ENCODE measurements around the gene RASGRP2.

RASGRP2 gene

DNA sequence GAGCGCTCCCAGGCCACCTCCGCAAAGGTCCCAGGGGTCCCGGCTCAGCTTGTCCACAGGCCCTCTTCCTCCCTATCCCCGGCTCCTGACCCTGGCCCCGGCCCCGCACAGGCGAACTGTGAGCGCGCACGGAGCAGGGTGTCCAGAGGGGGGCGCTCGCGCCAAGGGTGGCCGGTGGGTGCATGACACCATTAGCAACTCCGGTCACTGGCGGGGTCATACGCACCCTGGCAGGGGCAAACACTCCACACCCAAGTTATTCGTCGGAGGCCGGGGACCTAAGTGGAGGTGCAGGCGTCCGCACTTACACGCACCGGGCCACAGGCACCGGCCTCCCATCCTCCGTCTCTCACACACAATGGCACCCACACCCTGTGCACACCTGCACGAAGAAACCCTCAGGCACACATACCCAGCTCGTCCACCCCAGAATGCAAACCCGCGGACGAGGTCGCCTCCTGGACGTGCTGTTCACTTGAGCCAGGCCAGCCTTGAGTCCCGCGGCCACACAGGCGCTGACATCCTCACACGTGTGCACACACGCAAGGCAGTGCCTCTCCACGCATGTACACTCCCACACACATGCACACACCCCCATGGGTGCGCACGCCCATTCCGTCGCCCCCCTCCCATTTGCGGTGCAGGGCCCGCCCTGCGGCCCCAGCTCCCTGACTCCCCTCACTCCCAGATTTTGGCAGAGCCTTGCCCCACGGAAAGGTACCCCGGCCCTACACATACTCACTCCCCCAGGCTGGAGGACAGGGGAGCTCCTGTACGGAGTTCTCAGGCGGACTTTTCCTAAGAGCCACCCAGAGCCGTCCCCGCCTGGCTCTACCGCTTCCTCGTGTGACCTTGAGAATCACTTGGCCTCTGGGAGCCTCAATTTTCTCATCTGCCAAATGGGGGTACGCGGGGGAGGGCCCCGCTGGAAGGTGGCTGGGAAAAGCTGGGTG lies at the start of gene RASGRP2:
Gene RASGRP2 (minus strand): TSS at position 552 of the 953 bp plus-strand sequence. CDS start 1,276 bp downstream, outside the sequence.
- DNase-seq (ENCODE audit: low read depth): peak; percentile 72

DNA sequence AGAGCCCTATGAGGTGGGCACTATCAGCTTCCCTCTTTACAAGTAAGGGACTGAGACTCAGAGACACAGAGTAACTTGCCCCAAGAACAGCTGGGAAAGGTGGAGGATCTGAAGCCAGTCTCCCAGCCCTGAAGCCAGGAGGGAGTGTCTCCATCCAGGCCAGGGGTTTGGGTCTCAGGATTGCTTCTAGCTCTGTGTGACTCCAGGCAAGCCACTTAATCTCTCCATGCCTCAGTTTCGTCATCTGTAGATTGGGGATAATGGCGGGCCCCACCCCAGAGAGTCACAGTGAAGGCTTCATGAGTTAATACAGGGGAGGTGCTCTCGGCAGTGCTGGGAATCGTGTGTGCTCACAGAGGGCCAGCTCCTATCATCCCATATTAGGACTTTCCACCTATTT lies 48.5 kb upstream of the RASGRP2 start:
- no peak for DNase-seq (ENCODE audit: low read depth)

DNA sequence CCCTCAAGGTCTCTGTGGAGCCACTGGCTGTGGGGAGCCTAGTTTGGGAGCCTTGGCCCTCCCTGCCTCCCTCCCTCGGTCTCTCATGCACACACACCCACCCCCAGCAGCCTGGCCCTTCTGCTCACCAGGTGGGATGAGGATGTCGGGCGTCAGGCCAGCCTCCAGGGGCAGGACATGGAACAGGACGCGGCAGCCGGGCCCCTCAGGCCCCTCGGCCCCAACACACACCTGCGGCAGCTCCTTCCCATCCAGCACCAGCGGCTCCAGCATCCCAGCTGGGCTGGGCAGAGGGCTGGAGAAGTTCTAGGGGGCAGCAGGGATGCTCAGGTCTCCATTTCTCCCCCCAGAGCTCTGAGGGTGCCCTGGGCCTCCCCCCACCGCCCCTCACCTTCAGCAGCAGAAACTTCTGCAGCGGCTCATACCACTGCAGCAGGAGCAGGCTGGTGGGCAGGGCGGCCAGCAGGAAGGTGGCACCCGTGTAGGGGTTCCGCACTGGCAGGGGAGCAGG lies 47.9 kb upstream of the RASGRP2 start:
- DNase-seq (ENCODE audit: low read depth): no peak

DNA sequence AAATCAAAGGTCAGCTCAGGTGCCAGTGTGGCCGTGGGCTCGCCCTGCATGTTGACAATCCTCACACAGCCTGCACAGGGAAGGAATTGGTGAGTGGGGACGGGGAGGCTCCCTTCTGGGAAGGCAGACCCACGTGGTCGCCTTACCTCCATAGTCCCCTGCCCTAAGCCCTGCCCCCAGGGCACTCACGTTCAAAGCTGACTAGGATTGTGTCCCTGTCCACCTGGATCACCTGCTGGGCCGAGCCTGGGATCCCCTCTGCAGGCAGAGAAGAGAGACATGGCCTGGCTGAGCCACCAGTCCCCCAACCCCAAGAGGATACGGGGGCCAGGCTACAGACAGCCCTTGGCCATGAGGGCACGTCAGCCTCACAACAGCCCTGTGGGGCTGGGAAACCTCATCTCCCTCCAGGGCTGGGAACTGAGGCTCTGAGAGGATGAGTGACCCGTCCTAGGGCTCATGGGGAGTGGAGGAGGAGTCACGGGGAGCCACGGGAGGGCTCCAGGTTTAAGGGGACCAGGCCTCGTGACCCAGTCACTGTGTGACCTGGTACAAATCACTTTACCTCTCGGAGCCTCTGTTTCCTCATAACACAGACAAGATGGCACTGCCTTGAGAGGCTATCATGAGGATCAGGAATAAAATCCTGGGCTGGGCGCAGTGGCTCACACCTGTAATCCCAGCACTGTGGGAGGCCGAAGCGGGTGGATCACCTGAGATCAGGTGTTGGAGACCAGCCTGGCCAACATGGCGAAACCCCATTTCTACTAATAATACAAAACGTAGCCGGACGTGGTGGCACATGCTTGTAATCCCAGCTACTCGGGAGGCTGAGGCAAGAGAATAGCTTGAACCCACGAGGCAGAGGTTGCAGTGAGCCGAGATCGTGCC lies 46.5 kb upstream of the RASGRP2 start:
- no peak for DNase-seq (ENCODE audit: low read depth)

DNA sequence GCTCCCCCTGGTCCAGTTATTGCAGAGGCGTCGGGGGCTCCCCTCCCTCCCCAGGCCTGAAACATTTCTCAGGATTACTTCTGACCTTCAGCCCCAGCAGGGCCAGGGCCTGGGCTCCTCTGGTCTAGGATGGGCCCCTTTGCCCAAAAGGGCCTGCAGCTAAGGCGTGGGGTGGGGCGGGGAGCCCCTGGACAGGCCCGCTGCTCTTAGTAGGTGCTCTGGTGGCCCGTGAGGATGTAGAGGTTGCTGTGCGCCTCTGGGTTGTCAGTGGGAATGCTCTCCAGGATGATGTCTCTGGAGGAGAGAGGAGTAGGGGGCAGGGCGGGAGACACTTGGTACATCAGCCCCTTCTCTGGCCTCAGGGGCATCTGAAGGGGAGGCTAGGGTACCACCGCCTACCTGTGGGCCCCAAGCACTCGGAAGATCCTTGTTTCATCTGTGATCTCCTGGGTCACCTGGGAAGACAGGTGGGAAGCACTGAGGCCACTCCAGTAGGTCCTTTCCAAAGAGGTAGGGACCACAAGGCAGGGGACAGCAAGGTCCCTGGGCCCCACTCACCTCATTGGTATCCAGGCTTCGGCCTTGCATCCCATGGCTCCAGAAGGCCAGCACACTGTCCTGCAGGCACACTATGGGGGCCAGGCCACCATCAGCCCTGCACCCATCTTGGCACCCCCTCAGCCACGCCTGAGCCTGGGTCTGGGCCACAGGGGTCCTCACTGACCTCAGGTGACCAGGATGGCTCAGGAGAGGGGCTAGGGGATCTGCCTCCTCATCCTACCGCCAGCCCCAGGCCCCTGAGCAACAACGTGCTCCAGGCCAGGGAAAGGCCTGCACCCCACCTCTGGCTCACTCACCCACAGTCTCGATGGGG lies 45.6 kb upstream of the RASGRP2 start:
- no peak for DNase-seq (ENCODE audit: low read depth)

DNA sequence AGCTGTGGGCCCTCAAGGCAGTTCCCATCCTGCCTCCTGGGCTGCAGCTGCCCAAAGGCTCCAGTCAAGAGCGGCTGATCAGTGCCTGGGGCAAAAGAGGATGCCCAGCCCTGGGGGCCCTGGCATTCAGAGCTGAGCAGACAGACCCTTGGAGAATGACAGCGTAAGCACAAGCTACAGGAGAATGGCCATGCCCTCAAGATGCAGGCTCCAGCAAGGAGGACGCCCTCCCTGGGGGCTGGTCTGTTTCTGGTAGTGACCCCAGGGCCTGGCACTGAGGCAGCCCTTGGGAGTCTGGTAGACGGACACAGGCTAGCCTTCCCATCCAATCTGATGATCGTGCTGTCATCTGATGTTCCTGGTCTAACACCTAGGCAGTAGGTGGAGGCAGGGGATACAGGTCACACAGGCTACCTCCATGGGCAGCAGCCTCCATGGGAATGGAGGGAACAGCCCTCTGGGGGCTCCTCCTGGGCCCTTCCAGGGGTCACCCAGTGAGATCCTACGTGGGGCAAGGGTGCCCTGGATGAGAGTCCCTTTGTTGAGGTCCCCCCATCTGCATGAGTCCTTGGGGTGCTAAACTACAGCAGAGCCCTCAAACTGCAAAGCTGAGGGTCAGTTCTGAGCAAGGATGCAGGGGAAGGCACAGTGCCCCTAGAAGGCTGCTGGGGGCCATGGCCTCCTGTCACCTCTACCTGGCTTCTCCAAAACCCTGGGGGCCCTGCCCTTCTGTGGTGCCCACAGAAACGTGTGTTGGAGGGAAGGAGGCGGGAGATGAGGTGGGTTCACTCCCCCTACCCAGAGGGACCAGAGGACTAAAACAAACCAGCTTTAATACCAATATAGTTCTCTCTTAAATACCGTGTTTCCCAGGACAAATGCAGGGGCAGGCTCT lies 44.6 kb upstream of the RASGRP2 start:
- no peak for DNase-seq (ENCODE audit: low read depth)

DNA sequence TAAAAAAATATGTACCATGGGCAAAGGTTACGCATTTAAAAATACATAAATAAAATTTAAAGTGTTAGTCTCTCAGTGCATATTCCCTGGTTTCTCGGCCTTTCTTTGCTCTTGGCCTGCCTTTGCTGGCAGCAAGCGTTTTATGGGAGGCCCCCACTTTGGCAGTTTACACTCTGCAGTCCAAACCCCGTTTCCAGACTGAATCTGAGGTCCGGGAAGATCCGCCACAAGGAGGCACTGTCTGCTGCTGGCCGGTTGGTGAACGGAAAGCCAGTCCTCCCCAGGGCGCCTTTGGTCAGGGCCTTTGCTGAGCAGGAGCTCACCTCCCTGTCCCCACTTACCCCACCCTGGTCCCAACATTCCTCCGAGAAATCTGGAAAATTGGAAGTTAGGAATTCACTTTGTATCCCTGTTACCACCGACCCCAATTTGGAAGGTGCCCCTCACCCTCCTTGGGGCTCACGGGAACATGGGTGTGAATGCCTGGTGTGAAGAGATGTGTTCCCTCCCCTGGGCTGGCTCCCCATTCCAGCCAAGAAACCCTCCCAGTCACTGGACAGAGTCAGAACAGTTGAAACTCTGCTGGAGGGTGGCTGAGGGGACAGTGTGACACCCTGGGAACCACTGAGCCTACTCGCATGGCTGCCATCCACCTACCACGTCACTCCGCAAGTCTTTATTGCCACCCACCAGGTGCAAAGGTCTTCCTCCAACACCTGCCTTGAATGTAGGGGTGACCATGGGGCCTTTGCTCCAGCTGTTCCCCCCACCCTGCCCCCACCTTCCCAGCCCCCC lies 43.8 kb upstream of the RASGRP2 start:
- DNase-seq (ENCODE audit: low read depth): no peak

DNA sequence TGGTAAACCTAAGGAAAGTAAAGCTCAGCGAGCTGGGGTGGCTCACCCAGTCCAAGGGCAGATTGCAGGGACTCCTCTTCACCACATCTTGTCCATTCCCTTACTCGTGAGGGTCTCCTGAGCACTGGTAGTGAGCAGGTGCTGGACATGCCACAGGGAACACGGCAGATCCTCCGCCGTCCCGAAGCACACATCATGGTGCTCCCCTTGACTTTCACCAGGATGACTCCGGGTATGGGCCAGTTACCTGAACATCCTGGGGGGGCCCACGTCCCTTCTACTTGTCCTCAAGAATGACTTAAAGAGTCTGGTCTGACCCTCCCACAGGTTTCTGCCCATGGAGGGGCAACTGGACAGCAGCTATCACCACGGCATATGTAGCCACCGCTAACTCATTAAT lies 42.4 kb upstream of the RASGRP2 start:
- DNase-seq (ENCODE audit: low read depth): no peak

DNA sequence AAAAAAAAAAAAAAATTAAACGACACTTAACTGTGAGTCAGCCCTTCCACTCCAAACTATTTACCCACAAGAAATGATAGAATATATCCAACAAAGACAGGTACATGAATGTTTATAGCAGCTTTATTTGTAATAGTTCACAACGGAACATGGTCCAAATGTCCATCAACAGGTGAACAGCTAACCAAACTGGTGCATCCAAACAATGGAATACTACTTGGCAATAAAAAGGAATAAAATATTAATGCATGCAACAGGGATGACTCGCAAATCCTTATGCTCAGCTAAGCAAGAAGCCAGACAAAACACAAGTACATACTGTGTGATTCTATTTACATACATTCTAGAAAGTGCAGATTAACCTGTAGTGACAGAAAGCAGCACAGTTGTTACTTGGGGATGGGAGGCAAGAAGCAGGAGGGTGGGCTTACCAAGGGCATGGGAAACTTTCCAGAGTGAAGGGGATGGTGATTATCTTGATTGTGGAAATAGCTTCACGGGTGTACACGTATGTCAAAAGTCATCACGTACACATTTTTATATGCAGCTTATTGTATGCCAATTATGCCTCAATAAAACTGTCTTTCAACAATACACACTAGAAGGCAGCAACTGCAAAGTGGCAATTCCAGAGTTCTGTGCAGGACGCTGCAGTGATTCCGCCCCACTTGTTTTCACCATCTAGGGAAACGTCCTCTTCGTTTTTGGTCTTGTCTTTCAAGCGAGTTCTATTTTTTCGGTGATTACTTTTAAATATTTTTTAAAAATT lies 41.1 kb upstream of the RASGRP2 start:
- DNase-seq (ENCODE audit: low read depth): no peak

DNA sequence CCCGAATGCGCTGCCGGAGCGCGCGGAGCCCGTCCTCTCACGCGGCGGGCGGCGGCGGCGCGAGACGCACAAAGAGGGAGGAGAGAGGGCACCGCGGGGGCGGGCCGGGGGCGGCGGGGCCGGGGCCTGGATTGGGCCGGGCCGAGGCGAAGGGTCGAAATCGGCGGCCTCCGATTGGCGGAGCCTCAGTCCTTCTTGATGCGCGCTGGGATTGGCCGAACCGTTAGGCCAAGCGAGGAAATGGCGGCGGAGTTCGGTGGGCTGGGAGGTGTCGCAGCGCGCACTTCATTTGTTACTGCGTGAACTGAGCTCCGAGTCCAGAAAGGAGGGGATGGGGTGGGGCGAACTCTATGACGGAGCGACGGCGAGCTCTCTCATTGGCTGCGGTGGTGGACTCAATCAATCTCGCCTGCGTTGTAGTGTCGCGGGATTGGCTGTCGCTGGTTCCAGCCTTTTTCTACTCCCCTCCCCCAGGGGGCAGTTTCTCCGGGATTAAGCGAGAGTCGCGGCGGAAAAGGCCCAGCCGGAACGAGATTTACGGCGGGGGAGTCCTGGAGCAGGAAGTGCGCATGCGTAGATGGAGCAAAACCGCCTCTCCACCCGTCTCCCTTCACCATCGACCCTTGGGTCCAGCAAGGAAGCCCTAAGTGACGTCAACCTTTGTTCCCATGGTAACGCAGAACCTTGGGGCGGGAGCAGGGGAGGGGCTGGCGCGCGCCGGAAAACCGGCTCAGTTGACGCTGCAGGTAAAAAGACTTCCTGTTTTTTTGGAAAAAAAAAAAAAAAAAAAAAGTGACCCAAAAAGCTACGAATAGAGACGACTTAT lies 34.7 kb upstream of the RASGRP2 start, which contains the start of gene SF1:
Gene SF1 (minus strand): TSS at position 70 of the 826 bp plus-strand sequence. CDS start 150 bp downstream, outside the sequence.
- peak; percentile 98 for DNase-seq (ENCODE audit: low read depth)

DNA sequence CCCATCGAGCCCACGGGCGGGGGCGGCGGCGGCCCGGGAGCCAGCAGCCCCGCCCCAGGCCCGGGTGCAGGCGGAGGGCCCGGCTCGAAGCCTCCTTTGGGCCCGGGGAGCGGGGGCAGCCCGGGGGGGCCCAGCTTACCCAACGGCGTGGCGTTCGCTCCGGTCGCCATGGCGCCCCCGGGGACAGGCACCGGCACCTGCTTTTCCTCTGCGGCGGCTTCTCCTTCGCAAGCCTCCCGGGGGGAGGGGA lies 34.2 kb upstream of the RASGRP2 start:
- DNase-seq (ENCODE audit: low read depth): no peak

DNA sequence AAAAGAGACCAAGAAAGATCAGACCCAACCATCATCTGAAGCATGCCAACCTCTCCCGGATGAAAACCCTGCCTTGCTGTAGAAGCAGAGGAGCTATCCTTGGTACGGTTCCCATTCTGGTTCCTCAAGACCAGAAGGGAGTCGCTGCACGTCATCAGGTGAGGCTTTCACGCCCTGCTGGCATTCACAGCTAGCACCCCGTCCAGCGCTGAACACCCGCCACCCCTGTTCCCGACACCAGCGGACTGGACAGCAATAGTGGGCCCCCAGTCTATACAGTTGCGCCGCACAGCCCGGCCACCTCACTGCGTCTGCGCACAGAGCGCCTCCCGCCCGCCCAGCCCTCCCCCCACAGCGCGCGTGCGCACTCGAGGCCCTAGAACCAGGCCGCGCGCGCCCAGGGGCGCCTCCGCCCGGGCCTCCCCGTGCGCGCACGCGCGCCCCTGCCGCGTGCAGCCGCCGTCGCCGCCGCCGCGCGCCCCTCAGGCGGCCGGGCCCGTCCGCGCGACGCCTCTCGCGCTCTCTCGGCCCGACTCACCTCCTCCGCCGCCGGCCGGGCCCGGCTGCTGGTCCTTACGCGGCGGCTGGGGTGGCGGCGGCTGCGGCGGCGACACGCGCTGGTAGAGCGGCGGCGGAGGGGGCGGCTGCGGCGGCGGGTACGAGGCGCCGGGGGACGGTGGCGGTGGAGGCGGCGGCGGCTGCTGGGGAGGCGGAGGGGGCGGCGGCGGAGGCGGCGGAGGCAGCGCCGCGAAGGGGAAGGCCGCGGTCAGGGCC lies 33.7 kb upstream of the RASGRP2 start:
- peak; percentile 76 for DNase-seq (ENCODE audit: low read depth)

DNA sequence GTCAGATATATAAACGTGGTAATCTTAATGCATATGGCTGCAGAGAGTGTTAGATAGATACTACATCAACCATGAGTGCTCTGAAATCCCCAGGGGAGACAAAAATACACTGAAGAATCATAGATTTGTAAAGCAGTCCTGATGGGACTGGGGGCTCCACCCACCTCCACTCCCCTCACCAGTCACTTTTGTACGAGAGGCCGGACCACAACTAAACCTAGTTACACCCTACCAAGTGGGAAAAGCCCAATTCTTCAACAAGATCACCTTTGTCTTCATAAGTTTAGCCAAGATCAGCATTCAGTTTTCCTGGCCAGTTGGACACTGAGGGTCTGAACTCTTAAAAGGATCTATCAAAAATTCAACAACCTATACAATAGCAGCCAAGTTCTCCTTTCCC lies 32.9 kb upstream of the RASGRP2 start:
- no peak for DNase-seq (ENCODE audit: low read depth)

DNA sequence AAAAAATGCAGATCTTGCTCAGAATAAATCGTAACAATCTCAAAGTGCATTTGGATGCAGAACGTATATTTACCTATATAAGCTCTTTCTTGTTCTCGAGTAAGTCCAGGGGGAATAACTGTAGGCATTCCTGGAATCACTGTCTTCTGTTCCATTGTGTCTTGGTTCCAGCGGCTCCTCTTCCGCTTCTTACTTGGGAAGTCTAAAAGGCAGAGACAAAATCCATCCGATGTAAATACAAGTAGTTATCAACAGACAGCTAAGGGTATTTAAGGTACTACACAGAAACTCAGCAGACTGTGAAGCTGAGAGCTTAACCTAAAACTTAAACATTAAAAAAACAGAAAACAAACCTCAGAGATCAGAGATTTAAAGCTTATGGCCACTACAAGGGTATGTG lies 32.5 kb upstream of the RASGRP2 start:
- no peak for DNase-seq (ENCODE audit: low read depth)

DNA sequence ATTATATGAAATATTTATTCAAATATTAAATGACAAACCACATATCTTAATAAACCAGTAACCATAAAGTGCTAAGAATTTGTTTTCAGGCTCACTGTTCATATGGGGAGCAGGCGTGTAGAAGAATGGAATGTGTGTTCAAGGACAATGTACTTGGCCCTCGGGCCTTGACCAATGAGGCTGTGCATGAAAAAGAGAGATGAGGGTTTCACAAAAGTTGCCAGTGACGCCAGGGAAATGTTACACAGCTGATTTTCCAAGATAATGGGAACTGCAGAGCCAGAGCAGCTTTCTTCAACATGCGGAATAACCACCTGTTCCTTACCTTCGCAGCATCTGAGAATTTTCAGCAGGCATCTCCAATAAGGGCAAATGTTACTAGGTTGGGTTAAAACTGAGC lies 30.2 kb upstream of the RASGRP2 start:
- no peak for DNase-seq (ENCODE audit: low read depth)

DNA sequence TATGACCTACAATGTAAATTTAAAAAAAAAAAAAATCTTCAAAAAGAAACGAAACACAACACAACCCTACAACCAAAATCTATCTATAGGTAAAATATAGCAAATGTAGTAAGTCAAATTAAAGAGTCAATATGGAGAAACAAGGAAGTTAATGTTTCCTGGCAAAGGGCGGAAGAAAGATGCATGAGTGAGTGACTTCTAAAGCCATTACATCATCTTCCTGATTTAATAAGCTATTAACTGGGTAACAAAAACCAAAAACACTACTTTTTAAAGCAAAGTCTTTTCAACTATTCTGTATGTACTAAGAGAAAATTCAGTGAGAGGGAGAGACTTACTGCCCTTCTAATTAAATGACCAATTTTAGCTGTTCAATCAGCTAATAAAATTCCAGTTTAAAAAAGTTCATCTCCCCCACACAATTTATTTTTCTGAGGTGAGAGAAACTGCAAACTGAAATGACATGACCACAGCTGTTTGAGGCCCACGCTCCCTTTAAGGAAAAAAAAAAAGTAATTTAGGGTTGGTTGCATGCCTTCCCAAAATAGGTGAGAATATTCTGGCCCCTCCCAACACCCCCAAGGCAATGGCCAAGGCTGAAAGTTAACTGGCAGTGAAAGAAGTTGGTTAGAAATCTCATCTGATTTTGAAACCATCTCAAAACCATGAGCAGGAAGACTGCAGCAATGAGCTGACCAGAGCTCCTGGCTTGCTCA lies 28.5 kb upstream of the RASGRP2 start:
- DNase-seq (ENCODE audit: low read depth): no peak

DNA sequence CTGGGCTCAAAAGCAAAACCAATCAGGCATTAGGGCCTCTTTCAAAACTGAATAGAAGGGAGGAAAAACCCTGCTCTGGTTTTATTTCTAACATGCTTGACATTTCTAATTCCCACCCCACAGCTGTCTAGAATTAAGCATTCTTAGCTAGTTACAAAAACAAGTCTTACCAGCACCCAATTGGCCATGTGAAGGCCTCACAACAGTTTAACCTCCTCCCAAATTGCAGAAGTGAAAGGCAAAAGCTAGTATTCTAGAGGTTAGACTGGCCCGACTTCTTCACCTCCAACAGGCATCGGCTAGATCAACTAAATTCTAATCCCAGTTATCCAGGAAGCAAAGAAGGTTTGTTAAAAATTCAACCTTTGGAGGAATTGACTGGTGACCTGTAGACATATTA lies 27.9 kb upstream of the RASGRP2 start:
- no peak for DNase-seq (ENCODE audit: low read depth)

Data from activated T-helper 9 cell treated with anti-CD3 and anti-CD28 coated beads, Interleukin-2, amount 50 U/mL, for 16 hours (primary cell).